ENCODE results near the gene PRKCA. TPM values are rescaled to one million over a fixed set of nuclear protein-coding genes. Genes with fewer than 3 reads are reported as not detected.

Gene PRKCA
- total RNA-seq, 1 donor from 2014 or later, result 5.6 TPM

DNA sequence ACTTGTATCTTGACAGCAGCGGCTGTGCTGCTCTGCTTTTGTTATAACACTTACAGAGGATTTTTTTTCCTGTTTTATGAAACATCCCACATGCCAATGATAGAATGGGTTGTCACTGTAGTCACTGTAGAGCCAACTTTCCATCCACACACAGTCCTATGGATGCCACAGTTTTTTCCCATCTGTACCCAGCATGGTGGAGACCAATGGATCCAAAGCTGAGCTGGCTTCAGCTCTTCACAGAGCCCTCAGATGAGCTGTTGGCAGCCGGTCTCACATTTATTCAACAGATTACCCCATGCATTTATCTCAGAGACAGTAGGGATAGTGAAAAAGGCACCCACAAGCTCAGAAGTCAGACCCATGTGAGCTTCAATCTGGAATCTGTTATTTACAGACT is 441.1 kb downstream of the PRKCA start:
- no peak for DNase-seq
- Histone ChIP-seq H3K27ac (replicated peaks) (no peak overlapping the region), H3K9me3 (replicated peaks) (no peaks in the 10 kb centered on the region), H3K4me1 (no peaks in the 10 kb centered on the region), H3K27me3 (ENCODE audit: low read depth) (no peaks in the 10 kb centered on the region), H3K4me3 (no peak overlapping the region), H3K36me3 (peaks cover 12% of the 10 kb centered on the region)
- TF ChIP-seq, protein P1, sequence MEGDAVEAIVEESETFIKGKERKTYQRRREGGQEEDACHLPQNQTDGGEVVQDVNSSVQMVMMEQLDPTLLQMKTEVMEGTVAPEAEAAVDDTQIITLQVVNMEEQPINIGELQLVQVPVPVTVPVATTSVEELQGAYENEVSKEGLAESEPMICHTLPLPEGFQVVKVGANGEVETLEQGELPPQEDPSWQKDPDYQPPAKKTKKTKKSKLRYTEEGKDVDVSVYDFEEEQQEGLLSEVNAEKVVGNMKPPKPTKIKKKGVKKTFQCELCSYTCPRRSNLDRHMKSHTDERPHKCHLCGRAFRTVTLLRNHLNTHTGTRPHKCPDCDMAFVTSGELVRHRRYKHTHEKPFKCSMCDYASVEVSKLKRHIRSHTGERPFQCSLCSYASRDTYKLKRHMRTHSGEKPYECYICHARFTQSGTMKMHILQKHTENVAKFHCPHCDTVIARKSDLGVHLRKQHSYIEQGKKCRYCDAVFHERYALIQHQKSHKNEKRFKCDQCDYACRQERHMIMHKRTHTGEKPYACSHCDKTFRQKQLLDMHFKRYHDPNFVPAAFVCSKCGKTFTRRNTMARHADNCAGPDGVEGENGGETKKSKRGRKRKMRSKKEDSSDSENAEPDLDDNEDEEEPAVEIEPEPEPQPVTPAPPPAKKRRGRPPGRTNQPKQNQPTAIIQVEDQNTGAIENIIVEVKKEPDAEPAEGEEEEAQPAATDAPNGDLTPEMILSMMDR (IDR thresholded peaks at IDR 0.05; ENCODE audit: borderline replicate concordance), result no peak
- intact Hi-C loops (cut with micrococcal nuclease), result no loop called here

DNA sequence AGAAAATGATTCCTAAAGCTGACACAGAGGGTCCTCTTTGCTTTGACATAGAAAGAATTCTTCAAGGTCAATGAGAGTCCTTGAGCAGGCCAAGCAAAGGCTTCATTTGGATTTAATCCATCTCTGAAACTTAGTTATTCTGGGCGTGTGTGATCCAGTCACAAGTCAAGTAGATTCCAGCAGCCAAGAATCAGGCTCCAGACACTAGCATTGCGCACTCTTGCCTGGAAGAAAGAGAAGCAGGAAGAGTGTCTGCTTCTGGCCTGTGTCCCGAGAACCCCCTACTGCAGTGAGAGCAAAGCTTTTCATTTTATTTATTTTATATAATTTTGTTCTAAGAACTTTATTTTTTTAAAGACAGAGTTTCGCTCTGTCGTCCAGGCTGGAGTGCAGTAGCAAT is 444.3 kb downstream of the PRKCA start:
- Histone ChIP-seq H3K9me3 (replicated peaks) (no peaks in the 10 kb centered on the region), H3K36me3 (peaks cover 12% of the 10 kb centered on the region), H3K4me3 (no peak overlapping the region), H3K27me3 (ENCODE audit: low read depth) (no peaks in the 10 kb centered on the region), H3K4me1 (no peaks in the 10 kb centered on the region), H3K27ac (replicated peaks) (no peak overlapping the region)
- intact Hi-C loops (cut with micrococcal nuclease), result no loop called here
- TF ChIP-seq, protein P1 (IDR thresholded peaks at IDR 0.05; ENCODE audit: borderline replicate concordance), result no peak
- no peak for DNase-seq

DNA sequence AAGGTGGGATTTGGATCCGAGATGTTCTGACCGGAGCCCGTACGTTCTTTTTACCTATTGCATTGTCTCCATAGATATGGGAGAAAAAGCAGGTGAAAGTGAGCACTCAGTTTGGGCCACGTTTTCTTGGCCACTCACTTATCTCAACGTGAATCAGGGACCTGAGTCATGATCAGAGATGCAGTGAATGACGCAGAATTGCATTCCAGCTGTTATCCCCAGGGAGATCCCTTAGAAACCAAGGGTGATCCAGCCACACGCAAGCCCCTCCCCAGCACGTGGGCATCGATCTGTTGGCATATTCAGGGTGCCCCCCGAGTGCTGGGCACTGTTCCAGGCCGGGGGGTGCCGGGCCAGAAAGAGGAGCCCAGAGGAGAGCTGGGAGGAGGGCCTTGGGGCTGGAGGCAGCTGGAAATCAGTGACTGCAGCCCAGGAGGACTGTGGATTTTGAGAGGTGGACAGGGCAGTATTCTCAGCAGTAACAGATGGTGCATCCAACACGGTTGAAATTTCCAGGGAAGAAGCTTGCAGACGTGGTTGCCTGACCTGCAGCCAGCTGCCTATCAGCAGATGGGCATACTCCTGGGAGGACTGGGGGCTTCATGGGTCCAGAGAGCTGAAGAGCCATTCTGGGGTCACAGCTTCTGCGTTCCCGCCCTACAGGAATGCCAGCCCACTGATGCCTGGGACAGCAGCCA is 445.3 kb downstream of the PRKCA start:
- no peak for DNase-seq
- peaks cover 7% of the 10 kb centered on the region for H3K36me3 ChIP-seq
- no peaks in the 10 kb centered on the region for H3K27me3 ChIP-seq (ENCODE audit: low read depth)
- H3K4me3 ChIP-seq, result no peak overlapping the region
- TF ChIP-seq, protein P1 (IDR thresholded peaks at IDR 0.05; ENCODE audit: borderline replicate concordance), result no peak
- H3K27ac ChIP-seq (replicated peaks), result no peak overlapping the region
- H3K4me1 ChIP-seq, result no peaks in the 10 kb centered on the region
- intact Hi-C loops (cut with micrococcal nuclease), result no loop called here
- no peaks in the 10 kb centered on the region for H3K9me3 ChIP-seq (replicated peaks)

DNA sequence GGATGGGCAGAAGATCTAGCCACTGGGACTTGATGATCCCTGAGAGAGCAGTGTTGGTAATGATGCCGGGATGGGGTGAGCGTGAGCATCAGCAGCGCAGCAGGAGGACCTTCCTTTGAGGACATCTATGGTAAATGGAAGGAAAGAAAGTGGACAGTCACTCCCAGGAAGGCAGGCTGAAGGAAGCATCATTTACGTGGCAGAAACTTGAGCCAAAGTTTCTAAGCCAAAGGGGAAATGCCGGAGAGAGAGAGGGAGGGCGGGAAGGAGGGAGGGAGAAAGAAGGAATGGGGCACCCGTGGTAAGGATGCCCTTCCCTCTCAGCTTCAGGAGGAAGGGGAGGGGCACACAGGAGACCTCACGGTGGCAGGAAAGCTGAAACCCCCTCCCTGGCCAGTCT is 446.2 kb downstream of the PRKCA start:
- no peaks in the 10 kb centered on the region for H3K36me3 ChIP-seq
- H3K9me3 ChIP-seq (replicated peaks), result no peaks in the 10 kb centered on the region
- no peak for DNase-seq
- no peaks in the 10 kb centered on the region for H3K27me3 ChIP-seq (ENCODE audit: low read depth)
- H3K4me3 ChIP-seq, result no peak overlapping the region
- no peaks in the 10 kb centered on the region for H3K4me1 ChIP-seq
- intact Hi-C loops (cut with micrococcal nuclease), result no loop called here
- TF ChIP-seq, protein P1 (IDR thresholded peaks at IDR 0.05; ENCODE audit: borderline replicate concordance), result no peak
- no peak overlapping the region for H3K27ac ChIP-seq (replicated peaks)

DNA sequence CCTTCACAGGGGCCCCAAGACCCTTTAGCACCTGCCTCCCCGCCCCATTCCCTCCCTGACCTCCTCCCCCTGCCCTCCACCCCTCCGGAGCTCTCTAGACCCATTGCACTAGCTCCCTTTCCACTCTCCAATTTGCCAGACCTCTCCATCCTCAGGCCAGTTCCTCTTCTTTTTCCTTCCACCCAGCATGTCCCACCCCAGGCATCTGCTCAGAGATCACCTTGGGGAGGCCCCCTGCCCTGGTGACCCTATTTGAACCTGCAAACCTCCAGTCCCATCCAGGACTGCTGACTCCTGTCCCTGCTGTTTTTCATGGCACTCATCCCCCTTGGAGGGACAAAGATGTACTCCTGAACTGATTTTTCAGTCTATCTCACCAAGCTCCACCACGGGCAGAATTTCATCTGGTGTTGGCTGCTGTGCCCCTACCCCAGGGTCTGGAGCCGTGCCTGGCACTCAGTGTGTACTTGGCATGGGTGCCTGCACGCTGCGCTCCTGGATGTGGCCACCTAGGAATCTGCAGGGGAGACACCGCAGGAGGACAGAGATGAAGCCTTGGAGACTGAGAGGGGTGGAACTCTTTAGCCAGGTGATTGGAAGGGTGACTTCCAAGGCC is 446.9 kb downstream of the PRKCA start:
- no peaks in the 10 kb centered on the region for H3K4me1 ChIP-seq
- intact Hi-C loops (cut with micrococcal nuclease), result no loop called here
- H3K9me3 ChIP-seq (replicated peaks), result no peaks in the 10 kb centered on the region
- H3K27ac ChIP-seq (replicated peaks), result no peak overlapping the region
- no peak for DNase-seq
- H3K36me3 ChIP-seq, result no peaks in the 10 kb centered on the region
- no peak overlapping the region for H3K4me3 ChIP-seq
- H3K27me3 ChIP-seq (ENCODE audit: low read depth), result no peaks in the 10 kb centered on the region
- TF ChIP-seq, protein P1 (IDR thresholded peaks at IDR 0.05; ENCODE audit: borderline replicate concordance), result no peak
